Measurements from ENCODE around the gene CNEP1R1.

CNEP1R1 gene

GRCh38 chr16:50068550-50068949 is 43.5 kb downstream of the CNEP1R1 start:
- Histone ChIP-seq H3K4me3 (ENCODE audit: insufficient read length, low read depth) (no peak overlapping the region), H3K36me3 (ENCODE audit: insufficient read depth, insufficient read length, low read length) (peaks cover 46% of the 10 kb centered on the region)

GRCh38 chr16:50069060-50069459 is 44.0 kb downstream of the CNEP1R1 start:
- Histone ChIP-seq H3K27me3 (ENCODE audit: insufficient read depth, insufficient read length) (no peaks in the 10 kb centered on the region), H3K4me3 (ENCODE audit: insufficient read length, low read depth) (no peak overlapping the region), H3K4me1 (ENCODE audit: insufficient read depth, insufficient read length) (no peaks in the 10 kb centered on the region), H3K9me3 (ENCODE audit: insufficient read depth, low read length) (no peaks in the 10 kb centered on the region), H3K36me3 (ENCODE audit: insufficient read depth, insufficient read length, low read length) (peaks cover 46% of the 10 kb centered on the region), H3K9ac (ENCODE audit: insufficient read length, low read depth) (no peak overlapping the region)
- TF ChIP-seq ZNF274 (IDR thresholded peaks at IDR 0.05; ENCODE audit: low read depth, low read length) (no peak), SUZ12 (IDR thresholded peaks at IDR 0.05; ENCODE audit: extremely low read depth, insufficient read depth, insufficient read length) (no peak)
- DNase-seq (ENCODE audit: low read depth, low spot score), result no peak

More at GRCh38 chr16:50068550-50068949, 43.5 kb downstream of the CNEP1R1 start:
- Histone ChIP-seq H3K9me3 (ENCODE audit: insufficient read depth, low read length) (no peaks in the 10 kb centered on the region), H3K9ac (ENCODE audit: insufficient read length, low read depth) (no peak overlapping the region), H3K4me1 (ENCODE audit: insufficient read depth, insufficient read length) (no peaks in the 10 kb centered on the region), H3K27me3 (ENCODE audit: insufficient read depth, insufficient read length) (no peaks in the 10 kb centered on the region)
- DNase-seq (ENCODE audit: low read depth, low spot score), result no peak
- TF ChIP-seq SUZ12 (IDR thresholded peaks at IDR 0.05; ENCODE audit: extremely low read depth, insufficient read depth, insufficient read length), result no peak
- TF ChIP-seq ZNF274 (IDR thresholded peaks at IDR 0.05; ENCODE audit: low read depth, low read length), result no peak
- TF ChIP-seq YY1 (IDR thresholded peaks at IDR 0.05; ENCODE audit: insufficient read depth, insufficient read length), result no peak

DNA sequence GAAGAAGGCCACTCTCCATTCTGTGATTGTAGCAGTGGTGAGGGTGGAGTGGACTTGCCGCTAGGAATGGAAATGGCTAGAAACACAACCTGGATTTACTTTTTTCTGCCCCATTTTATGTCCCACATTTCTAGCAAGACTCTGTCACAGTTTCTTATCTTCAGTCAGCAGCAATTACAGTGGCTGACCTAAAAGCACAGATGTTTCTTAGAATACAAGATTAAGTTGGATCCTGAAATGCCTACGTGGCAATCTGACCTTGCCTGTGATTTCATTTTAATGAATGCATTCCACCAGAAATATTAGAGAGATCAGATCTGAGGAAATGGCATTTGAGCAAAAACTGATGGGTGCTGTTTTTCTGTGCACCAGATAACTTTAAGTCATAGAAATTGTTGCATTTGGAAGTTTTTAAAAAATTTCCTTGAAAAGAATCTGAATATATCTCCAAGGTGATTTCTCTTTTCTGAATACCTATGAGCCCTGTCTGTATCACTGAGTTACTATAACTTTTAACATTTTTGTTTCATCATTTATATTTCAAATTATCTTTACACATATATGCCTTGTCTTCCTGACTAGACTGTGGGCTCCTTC is 46.1 kb downstream of the CNEP1R1 start:
- DNase-seq (ENCODE audit: low read depth, low spot score), result no peak
- Histone ChIP-seq H3K4me3 (ENCODE audit: insufficient read length, low read depth) (no peak overlapping the region), H3K36me3 (ENCODE audit: insufficient read depth, insufficient read length, low read length) (peaks cover 55% of the 10 kb centered on the region), H3K9ac (ENCODE audit: insufficient read length, low read depth) (no peak overlapping the region), H3K9me3 (ENCODE audit: insufficient read depth, low read length) (no peaks in the 10 kb centered on the region), H3K4me1 (ENCODE audit: insufficient read depth, insufficient read length) (no peaks in the 10 kb centered on the region), H3K27me3 (ENCODE audit: insufficient read depth, insufficient read length) (no peaks in the 10 kb centered on the region)
- TF ChIP-seq ZNF274 (IDR thresholded peaks at IDR 0.05; ENCODE audit: low read depth, low read length) (no peak), SUZ12 (IDR thresholded peaks at IDR 0.05; ENCODE audit: extremely low read depth, insufficient read depth, insufficient read length) (no peak), YY1 (IDR thresholded peaks at IDR 0.05; ENCODE audit: insufficient read depth, insufficient read length) (no peak)

DNA sequence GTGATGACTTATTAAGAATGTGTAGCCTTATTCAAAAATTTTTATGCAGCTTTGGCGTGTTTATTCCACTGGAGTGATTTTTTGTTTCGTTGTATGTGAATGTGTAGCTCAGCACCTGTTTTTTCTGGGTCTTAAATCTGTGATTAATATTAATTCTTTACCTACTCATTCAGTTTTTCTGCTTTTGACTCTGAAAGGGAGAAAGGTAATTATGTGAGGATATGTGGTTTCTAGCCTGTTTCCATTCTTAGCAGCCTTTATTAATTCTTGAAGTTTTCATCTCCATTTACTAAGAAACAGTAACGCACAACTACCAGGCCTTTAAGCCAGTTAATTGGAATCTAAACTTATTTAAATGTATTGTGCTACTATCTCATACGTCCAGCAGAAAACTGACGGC is 47.7 kb downstream of the CNEP1R1 start:
- H3K36me3 ChIP-seq (ENCODE audit: insufficient read depth, insufficient read length, low read length), result peaks cover 64% of the 10 kb centered on the region
- no peak overlapping the region for H3K9ac ChIP-seq (ENCODE audit: insufficient read length, low read depth)
- no peak for DNase-seq (ENCODE audit: low read depth, low spot score)
- no peak overlapping the region for H3K4me3 ChIP-seq (ENCODE audit: insufficient read length, low read depth)
- H3K9me3 ChIP-seq (ENCODE audit: insufficient read depth, low read length), result no peaks in the 10 kb centered on the region
- TF ChIP-seq YY1 (IDR thresholded peaks at IDR 0.05; ENCODE audit: insufficient read depth, insufficient read length) (no peak), ZNF274 (IDR thresholded peaks at IDR 0.05; ENCODE audit: low read depth, low read length) (no peak), SUZ12 (IDR thresholded peaks at IDR 0.05; ENCODE audit: extremely low read depth, insufficient read depth, insufficient read length) (no peak)
- no peaks in the 10 kb centered on the region for H3K4me1 ChIP-seq (ENCODE audit: insufficient read depth, insufficient read length)
- H3K27me3 ChIP-seq (ENCODE audit: insufficient read depth, insufficient read length), result no peaks in the 10 kb centered on the region

DNA sequence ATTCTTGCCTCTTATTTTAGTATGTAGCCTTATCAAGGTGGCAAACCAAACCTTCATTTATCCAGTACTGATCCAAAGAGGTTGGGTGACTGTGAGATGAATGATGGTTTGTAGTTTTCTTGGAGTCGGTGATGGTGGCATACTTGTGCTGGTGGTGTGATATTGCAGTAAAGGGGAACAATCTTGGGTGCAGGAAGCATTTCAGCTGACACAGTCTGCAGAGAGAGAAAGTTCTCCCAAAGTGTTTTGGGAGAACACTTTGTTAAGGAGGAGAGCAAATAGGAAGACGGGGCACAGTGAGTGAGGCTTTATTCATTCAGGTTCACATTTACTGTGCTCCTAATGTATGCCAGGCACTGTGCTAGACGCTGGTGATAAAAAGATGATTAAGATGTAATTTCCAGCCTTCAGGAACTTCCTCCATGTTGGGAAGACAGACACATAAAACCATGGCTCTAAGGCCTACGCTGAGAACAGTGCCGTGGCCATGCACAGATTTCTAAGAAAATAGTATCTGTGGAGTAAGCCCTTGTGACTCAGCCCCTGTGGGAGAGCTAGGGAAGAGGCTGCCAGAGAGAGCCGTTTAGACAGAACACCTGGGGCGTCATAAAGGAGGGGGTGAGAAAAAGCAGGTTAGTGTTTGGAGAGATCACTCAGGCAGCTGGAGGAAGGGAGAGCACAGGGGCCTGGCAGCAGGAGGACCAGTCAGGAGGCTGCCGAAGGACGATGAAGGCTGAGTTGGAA is 54.5 kb downstream of the CNEP1R1 start:
- no peak for TF ChIP-seq SUZ12 (IDR thresholded peaks at IDR 0.05; ENCODE audit: extremely low read depth, insufficient read depth, insufficient read length)
- TF ChIP-seq ZNF274 (IDR thresholded peaks at IDR 0.05; ENCODE audit: low read depth, low read length), result no peak
- no peak for TF ChIP-seq YY1 (IDR thresholded peaks at IDR 0.05; ENCODE audit: insufficient read depth, insufficient read length)
- peaks cover 69% of the 10 kb centered on the region for H3K36me3 ChIP-seq (ENCODE audit: insufficient read depth, insufficient read length, low read length)
- H3K9ac ChIP-seq (ENCODE audit: insufficient read length, low read depth), result no peak overlapping the region
- H3K4me1 ChIP-seq (ENCODE audit: insufficient read depth, insufficient read length), result no peaks in the 10 kb centered on the region
- H3K4me3 ChIP-seq (ENCODE audit: insufficient read length, low read depth), result no peak overlapping the region
- H3K27me3 ChIP-seq (ENCODE audit: insufficient read depth, insufficient read length), result no peaks in the 10 kb centered on the region
- no peaks in the 10 kb centered on the region for H3K9me3 ChIP-seq (ENCODE audit: insufficient read depth, low read length)
- no peak for DNase-seq (ENCODE audit: low read depth, low spot score)

GRCh38 chr16:50081428-50082018 is 56.5 kb downstream of the CNEP1R1 start:
- no peaks in the 10 kb centered on the region for H3K4me1 ChIP-seq (ENCODE audit: insufficient read depth, insufficient read length)
- H3K9me3 ChIP-seq (ENCODE audit: insufficient read depth, low read length), result no peaks in the 10 kb centered on the region
- H3K36me3 ChIP-seq (ENCODE audit: insufficient read depth, insufficient read length, low read length), result peaks cover 76% of the 10 kb centered on the region
- no peak overlapping the region for H3K4me3 ChIP-seq (ENCODE audit: insufficient read length, low read depth)
- no peaks in the 10 kb centered on the region for H3K27me3 ChIP-seq (ENCODE audit: insufficient read depth, insufficient read length)
- TF ChIP-seq ZNF274 (IDR thresholded peaks at IDR 0.05; ENCODE audit: low read depth, low read length), result no peak
- no peak overlapping the region for H3K9ac ChIP-seq (ENCODE audit: insufficient read length, low read depth)
- no peak for DNase-seq (ENCODE audit: low read depth, low spot score)

- H3K4me1 ChIP-seq (ENCODE audit: insufficient read depth, insufficient read length), result no peaks in the 10 kb centered on the region
These were observed 59.0 kb downstream of the CNEP1R1 start for GRCh38 chr16:50083996-50084395.

More at GRCh38 chr16:50083996-50084395, 59.0 kb downstream of the CNEP1R1 start:
- Histone ChIP-seq H3K27me3 (ENCODE audit: insufficient read depth, insufficient read length) (no peaks in the 10 kb centered on the region), H3K9ac (ENCODE audit: insufficient read length, low read depth) (no peak overlapping the region), H3K9me3 (ENCODE audit: insufficient read depth, low read length) (no peaks in the 10 kb centered on the region), H3K36me3 (ENCODE audit: insufficient read depth, insufficient read length, low read length) (peaks cover 84% of the 10 kb centered on the region), H3K4me3 (ENCODE audit: insufficient read length, low read depth) (no peak overlapping the region)
- DNase-seq (ENCODE audit: low read depth, low spot score), result no peak
- TF ChIP-seq YY1 (IDR thresholded peaks at IDR 0.05; ENCODE audit: insufficient read depth, insufficient read length) (no peak), ZNF274 (IDR thresholded peaks at IDR 0.05; ENCODE audit: low read depth, low read length) (no peak), SUZ12 (IDR thresholded peaks at IDR 0.05; ENCODE audit: extremely low read depth, insufficient read depth, insufficient read length) (no peak)

Measured in NT2/D1 (cell line).